Measurements from ENCODE around the gene ALDH1A2. TPM values are rescaled to one million over a fixed set of nuclear protein-coding genes. Genes with fewer than 3 reads are reported as not detected.

ALDH1A2 gene
- total RNA-seq, 1 experiment from 2014 or later = 4.0 TPM

GRCh38 chr15:57996561-57996960 lies 69.0 kb downstream of the ALDH1A2 start:
- H3K4me1 ChIP-seq (replicated peaks; ENCODE audit: insufficient read depth) = no peaks in the 10 kb centered on the region
- H3F3A ChIP-seq (ENCODE audit: insufficient read depth, low read depth) = no peaks in the 10 kb centered on the region
- BruUV-seq (replicated peaks) = no TSS peak
- H3K79me2 ChIP-seq (ENCODE audit: low read depth) = no peaks in the 10 kb centered on the region
- H3K4me2 ChIP-seq = no peak overlapping the region
- DNase-seq = no peak
- ChIA-PET CTCF (no interaction called here), POLR2A (ENCODE audit: unreplicated experiment) (no interaction called here)
- H3K9me3 ChIP-seq (ENCODE audit: insufficient read depth, low read depth) = no peaks in the 10 kb centered on the region
- no peaks in the 10 kb centered on the region for H3K36me3 ChIP-seq (ENCODE audit: low read depth)
- no peaks in the 10 kb centered on the region for H4K20me1 ChIP-seq (ENCODE audit: insufficient read depth)
- no peaks in the 10 kb centered on the region; the same call in 1 of the 2 replicates for H3K27me3 ChIP-seq (ENCODE audit: insufficient read depth, low read depth)
- H3K27ac ChIP-seq = no peak overlapping the region
- no peak overlapping the region for H2AFZ ChIP-seq
- H3K4me3 ChIP-seq = no peak overlapping the region
- no peaks in the 10 kb centered on the region for H3K9me2 ChIP-seq (ENCODE audit: insufficient read depth)
- TF ChIP-seq CTCF (conservative IDR thresholded peaks at IDR 0.05) (no peak), EZH2 (IDR thresholded peaks at IDR 0.05; ENCODE audit: low read depth) (no peak)
- intact Hi-C loops (cut with micrococcal nuclease; ENCODE audit: unreplicated experiment) = no loop called here

GRCh38 chr15:57994221-57995049 lies 71.1 kb downstream of the ALDH1A2 start:
- H2AFZ ChIP-seq = no peak overlapping the region
- no peaks in the 10 kb centered on the region for H3K36me3 ChIP-seq (ENCODE audit: low read depth)
- no TSS peak for BruUV-seq (replicated peaks)
- H3K9me2 ChIP-seq (ENCODE audit: insufficient read depth) = no peaks in the 10 kb centered on the region
- H3F3A ChIP-seq (ENCODE audit: insufficient read depth, low read depth) = no peaks in the 10 kb centered on the region
- H3K4me2 ChIP-seq = no peak overlapping the region
- ChIA-PET POLR2A (ENCODE audit: unreplicated experiment) (no interaction called here), CTCF (no interaction called here)
- no peak overlapping the region for H3K4me3 ChIP-seq
- H3K79me2 ChIP-seq (ENCODE audit: low read depth) = no peaks in the 10 kb centered on the region
- no peaks in the 10 kb centered on the region; the same call in 1 of the 2 replicates for H3K27me3 ChIP-seq (ENCODE audit: insufficient read depth, low read depth)
- H3K9me3 ChIP-seq (ENCODE audit: insufficient read depth, low read depth) = no peaks in the 10 kb centered on the region
- TF ChIP-seq CTCF (conservative IDR thresholded peaks at IDR 0.05) (no peak), EZH2 (IDR thresholded peaks at IDR 0.05; ENCODE audit: low read depth) (no peak)
- H3K4me1 ChIP-seq (replicated peaks; ENCODE audit: insufficient read depth) = no peaks in the 10 kb centered on the region
- no peak overlapping the region for H3K27ac ChIP-seq
- no peaks in the 10 kb centered on the region for H4K20me1 ChIP-seq (ENCODE audit: insufficient read depth)
- no peak for DNase-seq
- intact Hi-C loops (cut with micrococcal nuclease; ENCODE audit: unreplicated experiment) = no loop called here

- H3K9me3 ChIP-seq (ENCODE audit: insufficient read depth, low read depth) = no peaks in the 10 kb centered on the region
- POLR2A ChIA-PET (ENCODE audit: unreplicated experiment) = no interaction called here
- no peaks in the 10 kb centered on the region for H3K36me3 ChIP-seq (ENCODE audit: low read depth)
- H3F3A ChIP-seq (ENCODE audit: insufficient read depth, low read depth) = no peaks in the 10 kb centered on the region
- no peak overlapping the region for H3K4me2 ChIP-seq
- H2AFZ ChIP-seq = no peak overlapping the region
- no peaks in the 10 kb centered on the region for H3K79me2 ChIP-seq (ENCODE audit: low read depth)
- intact Hi-C loops (cut with micrococcal nuclease; ENCODE audit: unreplicated experiment) = no loop called here
- CTCF ChIA-PET = no interaction called here
- H3K27me3 ChIP-seq (ENCODE audit: insufficient read depth, low read depth) = no peaks in the 10 kb centered on the region; the same call in 1 of the 2 replicates
- no peaks in the 10 kb centered on the region for H3K9me2 ChIP-seq (ENCODE audit: insufficient read depth)
- no TSS peak for BruUV-seq (replicated peaks)
- no peak for TF ChIP-seq CTCF (conservative IDR thresholded peaks at IDR 0.05)
- no peak for TF ChIP-seq EZH2 (IDR thresholded peaks at IDR 0.05; ENCODE audit: low read depth)
- no peaks in the 10 kb centered on the region for H4K20me1 ChIP-seq (ENCODE audit: insufficient read depth)
- H3K4me3 ChIP-seq = no peak overlapping the region
- no peak overlapping the region for H3K27ac ChIP-seq
- DNase-seq = no peak
- no peaks in the 10 kb centered on the region for H3K4me1 ChIP-seq (replicated peaks; ENCODE audit: insufficient read depth)
These were observed 71.9 kb downstream of the ALDH1A2 start for GRCh38 chr15:57993409-57994145.
